GM12872 (cell line): ENCODE results near the gene TPGS1.

Experiments
- TF ChIP-seq, protein P1 (sequence below): IDR thresholded peaks from 3 replicates; pipeline ENCODE4 v1.5.1; 2011; ENCODE audit warnings: low read depth, mild to moderate bottlenecking, low read length, moderate library complexity; ENCODE audit not compliant: insufficient read depth

TPGS1 gene

DNA sequence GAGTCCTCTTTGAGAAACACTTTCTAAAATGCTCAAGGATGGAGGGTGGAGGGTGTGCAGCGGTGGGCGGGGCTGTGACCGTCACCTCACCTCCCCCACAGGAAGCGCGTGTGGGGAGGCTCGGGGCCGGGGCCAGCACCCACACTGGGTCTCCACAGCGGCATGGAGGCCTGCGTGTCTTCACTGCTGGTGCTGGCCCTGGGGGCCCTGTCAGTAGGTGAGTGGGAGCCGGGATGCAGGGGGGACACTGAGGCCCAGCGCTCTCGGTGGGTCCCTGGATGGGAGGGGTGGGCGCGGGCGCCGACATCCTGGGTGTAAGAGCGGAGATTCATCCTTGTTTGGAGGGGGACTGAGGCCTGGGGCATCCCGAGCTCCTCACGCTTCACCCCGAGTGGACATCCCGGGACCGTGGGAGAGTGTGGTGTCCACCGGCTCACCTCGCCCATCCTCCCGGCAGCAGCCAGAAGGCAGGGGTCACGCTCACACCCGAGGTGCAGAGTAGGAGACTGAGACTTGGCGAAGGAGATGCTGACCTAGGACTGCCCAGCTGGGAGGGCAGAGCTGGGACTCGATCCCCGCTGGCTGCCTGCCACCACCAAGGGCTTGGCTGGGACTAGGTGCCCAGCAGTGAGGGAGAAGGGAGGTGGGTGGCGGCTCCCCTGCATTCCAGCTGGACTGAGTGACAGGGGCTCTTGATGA is 36.8 kb downstream of the TPGS1 start, which contains the start of gene GZMM:
Gene GZMM, plus strand, starts transcription at position 144 of the 699 bp plus-strand sequence. Its CDS starts 19 bp downstream, at position 163.
- TF ChIP-seq, protein P1, sequence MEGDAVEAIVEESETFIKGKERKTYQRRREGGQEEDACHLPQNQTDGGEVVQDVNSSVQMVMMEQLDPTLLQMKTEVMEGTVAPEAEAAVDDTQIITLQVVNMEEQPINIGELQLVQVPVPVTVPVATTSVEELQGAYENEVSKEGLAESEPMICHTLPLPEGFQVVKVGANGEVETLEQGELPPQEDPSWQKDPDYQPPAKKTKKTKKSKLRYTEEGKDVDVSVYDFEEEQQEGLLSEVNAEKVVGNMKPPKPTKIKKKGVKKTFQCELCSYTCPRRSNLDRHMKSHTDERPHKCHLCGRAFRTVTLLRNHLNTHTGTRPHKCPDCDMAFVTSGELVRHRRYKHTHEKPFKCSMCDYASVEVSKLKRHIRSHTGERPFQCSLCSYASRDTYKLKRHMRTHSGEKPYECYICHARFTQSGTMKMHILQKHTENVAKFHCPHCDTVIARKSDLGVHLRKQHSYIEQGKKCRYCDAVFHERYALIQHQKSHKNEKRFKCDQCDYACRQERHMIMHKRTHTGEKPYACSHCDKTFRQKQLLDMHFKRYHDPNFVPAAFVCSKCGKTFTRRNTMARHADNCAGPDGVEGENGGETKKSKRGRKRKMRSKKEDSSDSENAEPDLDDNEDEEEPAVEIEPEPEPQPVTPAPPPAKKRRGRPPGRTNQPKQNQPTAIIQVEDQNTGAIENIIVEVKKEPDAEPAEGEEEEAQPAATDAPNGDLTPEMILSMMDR = no peak

DNA sequence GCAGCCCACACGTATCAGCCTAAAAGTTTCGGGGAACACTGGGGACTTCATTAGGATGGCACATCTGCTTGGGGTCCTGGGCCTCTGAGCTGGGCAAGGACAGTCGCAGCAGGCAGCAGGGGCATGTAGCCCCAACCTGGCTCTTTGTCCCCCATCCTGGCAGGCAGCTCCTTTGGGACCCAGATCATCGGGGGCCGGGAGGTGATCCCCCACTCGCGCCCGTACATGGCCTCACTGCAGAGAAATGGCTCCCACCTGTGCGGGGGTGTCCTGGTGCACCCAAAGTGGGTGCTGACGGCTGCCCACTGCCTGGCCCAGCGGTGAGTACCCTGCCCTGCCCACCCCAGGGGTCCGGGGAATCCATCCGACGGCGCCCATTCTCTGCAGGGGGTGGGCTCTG is 39.8 kb downstream of the TPGS1 start:
- TF ChIP-seq, protein P1 = no peak

DNA sequence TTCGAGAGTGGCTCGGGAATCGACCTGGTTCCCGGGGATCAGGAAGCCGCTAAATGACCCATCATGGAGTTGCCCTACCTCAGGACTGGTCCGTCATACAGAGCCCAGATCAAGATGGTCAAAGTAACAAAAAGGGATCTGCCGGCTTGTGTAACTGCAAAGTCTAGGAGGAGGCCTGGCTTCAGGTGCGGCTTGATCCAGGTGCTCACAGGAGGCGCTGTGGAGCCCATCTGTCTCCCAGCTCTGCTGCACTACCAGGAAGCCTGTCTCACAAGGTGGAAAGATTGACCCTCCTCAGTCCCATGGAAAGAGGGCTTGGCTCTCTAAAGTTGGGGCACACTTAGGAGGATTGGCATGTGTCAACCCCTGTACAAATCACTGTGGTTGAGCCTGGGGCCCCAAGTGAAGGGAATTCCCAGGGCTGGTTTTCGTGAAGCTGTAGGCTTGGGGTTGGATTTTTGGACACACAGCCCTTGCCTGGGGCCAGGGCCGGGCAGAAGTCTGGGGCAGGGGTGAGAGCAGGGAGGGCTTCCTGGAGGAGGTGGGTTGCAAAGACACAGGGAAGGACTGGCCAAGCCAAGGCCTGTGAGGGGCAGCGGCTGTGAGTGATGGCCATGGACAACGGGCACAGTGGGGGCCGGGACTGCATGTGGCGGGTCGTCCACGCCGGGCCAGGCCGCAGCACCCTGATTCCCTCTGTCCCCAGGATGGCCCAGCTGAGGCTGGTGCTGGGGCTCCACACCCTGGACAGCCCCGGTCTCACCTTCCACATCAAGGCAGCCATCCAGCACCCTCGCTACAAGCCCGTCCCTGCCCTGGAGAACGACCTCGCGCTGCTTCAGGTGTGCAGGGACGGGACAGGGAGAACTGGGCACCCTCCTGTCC is 40.8 kb downstream of the TPGS1 start:
- TF ChIP-seq, protein P1 = 0 out of 3 replicates have a peak, but pooled peaks have one; percentile 11

- TF ChIP-seq, protein P1 = no peak
Observed at GRCh38 chr19:548886-549830, 41.9 kb downstream of the TPGS1 start.

DNA sequence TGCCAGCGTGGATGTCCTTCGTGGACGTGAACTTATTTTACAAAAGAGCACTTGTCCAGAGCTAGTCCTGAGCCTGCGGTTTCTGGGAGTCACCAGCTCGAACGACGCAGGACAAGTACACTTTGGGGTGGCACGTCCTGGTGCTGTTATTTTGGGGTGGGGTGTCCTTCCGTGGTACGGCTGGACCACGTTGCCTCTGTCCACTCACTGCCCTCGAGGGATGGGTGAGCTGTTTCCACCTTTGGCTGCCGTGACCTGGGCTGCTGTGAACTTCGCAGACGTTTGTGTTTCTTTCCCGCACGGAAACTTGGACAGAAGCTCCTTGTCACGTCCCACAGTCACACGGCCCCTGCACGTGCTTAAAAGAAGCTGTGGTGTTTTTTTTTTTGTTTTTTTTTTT is 47.5 kb downstream of the TPGS1 start:
- TF ChIP-seq, protein P1 = no peak

DNA sequence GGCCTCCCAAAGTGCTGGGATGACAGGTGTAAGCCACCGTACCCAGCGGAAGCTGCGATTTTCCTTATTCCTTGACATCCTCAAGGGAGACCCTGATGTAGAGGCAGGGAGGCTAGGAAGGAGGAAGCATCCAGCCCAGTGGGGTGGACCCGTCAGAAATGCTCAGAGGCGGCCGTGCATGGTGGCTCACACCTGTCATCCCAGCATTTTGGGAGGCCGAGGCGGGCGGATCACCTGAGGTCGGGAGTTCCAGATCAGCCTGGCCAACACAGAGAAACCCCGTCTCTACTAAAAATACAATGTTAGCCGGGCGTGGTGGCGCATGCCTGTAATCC is 48.1 kb downstream of the TPGS1 start:
- TF ChIP-seq, protein P1 = no peak
